ENCODE measurements around the gene AMY1A.
"Not testable (repeated sequence)": the region's sequence is repeated elsewhere in the genome, so short reads cannot be mapped to it uniquely, and the experiment has no call there.

AMY1A gene

GRCh38 chr1:103655460-103655859 lies at the start of gene AMY1A:
Gene AMY1A (plus strand): TSS chr1:103655760. CDS start chr1:103656331, 571 bp downstream.
- in situ Hi-C loops (cut with MboI; ENCODE audit: low sequenced_read_pairs): not testable (repeated sequence)

- in situ Hi-C loops (cut with MboI; ENCODE audit: low sequenced_read_pairs): no loop called here
These were observed 39.2 kb upstream of the AMY1A start for GRCh38 chr1:103616362-103616761.

- in situ Hi-C loops (cut with MboI; ENCODE audit: low sequenced_read_pairs): not testable (repeated sequence)
These were observed 38.5 kb upstream of the AMY1A start, which contains the start of gene AMY2A for GRCh38 chr1:103616994-103617477. Gene AMY2A (plus strand): TSS chr1:103617427. CDS start chr1:103617441, 14 bp downstream.

DNA sequence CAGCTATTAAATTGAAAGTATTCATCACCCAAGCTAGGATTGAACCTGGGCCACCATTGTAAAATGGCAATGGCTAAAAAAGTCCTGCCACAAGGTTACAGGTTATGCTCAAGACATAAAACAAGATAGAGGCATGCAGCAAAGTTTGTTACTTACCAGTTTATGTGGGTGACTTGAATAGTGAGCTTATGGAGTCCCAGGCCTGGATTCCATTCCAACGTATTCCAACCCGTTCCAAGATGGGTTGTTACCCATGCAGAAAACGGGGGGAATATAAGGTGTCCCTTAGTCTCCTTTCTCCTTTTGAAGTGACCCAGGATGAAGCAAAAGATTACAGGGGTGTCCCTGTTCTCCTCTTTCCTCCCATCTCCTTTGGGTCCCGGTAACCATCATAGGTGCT lies 28.1 kb upstream of the AMY1A start:
- in situ Hi-C loops (cut with MboI; ENCODE audit: low sequenced_read_pairs): not testable (repeated sequence)

DNA sequence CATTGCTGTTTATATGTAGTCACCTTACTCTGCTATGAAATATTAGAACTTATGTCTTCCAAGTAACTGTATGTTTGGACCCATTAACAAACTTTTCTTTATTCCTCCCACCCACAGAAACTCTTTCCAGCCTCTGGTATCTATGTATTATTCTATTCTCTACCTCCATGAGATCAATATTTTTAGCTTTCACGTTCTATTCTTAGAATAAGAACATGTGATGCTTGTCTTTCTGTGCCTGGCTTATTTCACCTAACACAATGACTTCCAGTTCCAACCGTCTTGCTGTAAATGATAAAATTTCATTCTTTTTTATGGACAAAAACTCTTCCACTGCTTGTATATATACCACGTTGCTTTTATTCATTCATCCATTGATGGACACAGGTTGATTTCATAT lies 14.4 kb upstream of the AMY1A start:
- in situ Hi-C loops (cut with MboI; ENCODE audit: low sequenced_read_pairs): not testable (repeated sequence)

DNA sequence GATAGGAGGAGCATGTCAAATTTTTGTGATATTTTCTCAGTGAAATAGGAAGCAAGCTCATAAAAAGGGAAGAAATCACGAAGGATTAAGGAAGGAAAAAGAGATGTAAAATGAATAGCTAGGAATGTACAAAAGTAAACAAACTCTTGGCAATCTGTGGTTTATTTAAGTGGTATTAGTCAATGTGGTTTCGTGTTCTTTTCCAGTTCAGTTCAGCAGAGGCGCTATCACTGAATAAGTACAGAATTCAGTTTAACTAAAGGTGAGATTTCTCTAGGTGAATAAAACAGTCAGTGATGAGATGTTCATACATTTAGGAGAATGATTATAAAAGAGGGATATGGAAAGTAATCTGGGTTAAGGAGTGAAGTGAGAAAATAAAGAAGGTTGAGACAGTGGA lies 11.7 kb upstream of the AMY1A start:
- in situ Hi-C loops (cut with MboI; ENCODE audit: low sequenced_read_pairs): not testable (repeated sequence)

- in situ Hi-C loops (cut with MboI; ENCODE audit: low sequenced_read_pairs): not testable (repeated sequence)
These were observed 5.3 kb upstream of the AMY1A start for GRCh38 chr1:103650305-103650704.

- in situ Hi-C loops (cut with MboI; ENCODE audit: low sequenced_read_pairs): not testable (repeated sequence)
These were observed 4.7 kb upstream of the AMY1A start for GRCh38 chr1:103650889-103651288.

DNA sequence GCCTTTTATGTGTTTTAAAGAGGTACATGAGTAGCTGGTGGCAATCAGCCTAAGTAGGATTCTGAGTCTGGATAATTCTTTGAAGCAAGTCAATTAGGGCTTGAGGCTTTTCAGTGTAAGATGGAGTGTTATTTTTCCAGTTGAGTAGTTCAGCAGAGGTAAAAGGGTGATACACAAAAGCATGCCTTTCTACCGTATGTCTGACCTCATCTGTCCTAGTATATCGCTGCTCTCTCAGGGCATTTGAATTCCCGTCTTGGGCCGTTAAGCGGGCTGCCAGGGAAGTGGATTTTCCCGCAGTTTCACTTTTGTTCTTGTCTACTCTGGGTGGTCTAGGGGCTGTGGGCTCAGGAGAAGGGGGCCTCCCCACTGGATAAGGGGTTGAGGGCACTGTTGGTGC lies 1.4 kb upstream of the AMY1A start:
- in situ Hi-C loops (cut with MboI; ENCODE audit: low sequenced_read_pairs): not testable (repeated sequence)

GRCh38 chr1:103676335-103676734 lies 20.8 kb downstream of the AMY1A start:
- in situ Hi-C loops (cut with MboI; ENCODE audit: low sequenced_read_pairs): not testable (repeated sequence)

GRCh38 chr1:103696110-103696509 lies 40.5 kb downstream of the AMY1A start, which contains the start of gene AMY1B:
Gene AMY1B (minus strand): TSS chr1:103696210. CDS start chr1:103695639, 571 bp downstream.
- in situ Hi-C loops (cut with MboI; ENCODE audit: low sequenced_read_pairs): not testable (repeated sequence)

DNA sequence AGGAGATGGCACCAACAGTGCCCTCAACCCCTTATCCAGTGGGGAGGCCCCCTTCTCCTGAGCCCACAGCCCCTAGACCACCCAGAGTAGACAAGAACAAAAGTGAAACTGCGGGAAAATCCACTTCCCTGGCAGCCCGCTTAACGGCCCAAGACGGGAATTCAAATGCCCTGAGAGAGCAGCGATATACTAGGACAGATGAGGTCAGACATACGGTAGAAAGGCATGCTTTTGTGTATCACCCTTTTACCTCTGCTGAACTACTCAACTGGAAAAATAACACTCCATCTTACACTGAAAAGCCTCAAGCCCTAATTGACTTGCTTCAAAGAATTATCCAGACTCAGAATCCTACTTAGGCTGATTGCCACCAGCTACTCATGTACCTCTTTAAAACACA lies 41.9 kb downstream of the AMY1A start:
- in situ Hi-C loops (cut with MboI; ENCODE audit: low sequenced_read_pairs): not testable (repeated sequence)

GRCh38 chr1:103700669-103701068 lies 45.1 kb downstream of the AMY1A start:
- in situ Hi-C loops (cut with MboI; ENCODE audit: low sequenced_read_pairs): not testable (repeated sequence)

DNA sequence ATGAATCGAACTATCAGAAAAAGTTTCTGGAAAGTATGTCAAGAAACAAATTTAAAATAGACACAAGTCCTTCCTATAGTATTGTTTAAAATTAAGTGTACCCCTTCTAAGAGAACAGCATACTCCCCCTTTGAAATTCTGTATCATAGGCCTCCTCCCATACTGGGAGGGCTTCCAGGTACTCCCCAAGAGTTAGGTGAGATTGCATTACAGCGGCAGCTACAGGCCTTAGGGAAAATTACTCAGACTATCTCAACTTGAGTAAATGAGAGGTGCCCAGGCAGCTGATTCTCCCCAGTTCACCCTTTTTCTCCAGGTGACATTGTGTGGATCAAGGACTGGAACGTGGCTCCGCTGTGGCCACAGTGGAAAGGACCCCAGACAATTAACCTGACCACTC lies 45.7 kb downstream of the AMY1A start:
- in situ Hi-C loops (cut with MboI; ENCODE audit: low sequenced_read_pairs): not testable (repeated sequence)

- in situ Hi-C loops (cut with MboI; ENCODE audit: low sequenced_read_pairs): not testable (repeated sequence)
These were observed 52.1 kb downstream of the AMY1A start for GRCh38 chr1:103707670-103708069.

DNA sequence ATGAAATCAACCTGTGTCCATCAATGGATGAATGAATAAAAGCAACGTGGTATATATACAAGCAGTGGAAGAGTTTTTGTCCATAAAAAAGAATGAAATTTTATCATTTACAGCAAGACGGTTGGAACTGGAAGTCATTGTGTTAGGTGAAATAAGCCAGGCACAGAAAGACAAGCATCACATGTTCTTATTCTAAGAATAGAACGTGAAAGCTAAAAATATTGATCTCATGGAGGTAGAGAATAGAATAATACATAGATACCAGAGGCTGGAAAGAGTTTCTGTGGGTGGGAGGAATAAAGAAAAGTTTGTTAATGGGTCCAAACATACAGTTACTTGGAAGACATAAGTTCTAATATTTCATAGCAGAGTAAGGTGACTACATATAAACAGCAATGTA lies 54.8 kb downstream of the AMY1A start:
- in situ Hi-C loops (cut with MboI; ENCODE audit: low sequenced_read_pairs): not testable (repeated sequence)

All from HL-60/S4 treated with phorbol 12-myristate 13-acetate at 8.2 ng/mL for 4 days and 3 days (cell line).